Activated CD8-positive, alpha-beta T cell treated with anti-CD3 and anti-CD28 coated beads, Interleukin-2, amount 10 ng/mL, durations not matched to agents 7 days and 5 days (primary cell): ENCODE measurements around the gene ZNF652. TPM values are rescaled to one million over a fixed set of nuclear protein-coding genes. Genes with fewer than 3 reads are reported as not detected.

Source experiments
- ATAC-seq: fragments of 150-1000 bp; cut with Tn5 transposase; one replicate; pipeline ENCODE4 v1.10.0; 2021; ENCODE audit warnings: moderate library complexity
- CTCF ChIA-PET: fragments of 350-600 bp; sonication (Branson Sonifier 250); formaldehyde crosslinking; loops from one replicate; lab custom pipeline; 2021; ENCODE audit warnings: antibody characterized with exemption; lab: Charles Lee
- POLR2A ChIA-PET: fragments of 350-600 bp; sonication (Branson Sonifier 250); formaldehyde crosslinking; loops from one replicate; lab custom pipeline; 2021; ENCODE audit warnings: antibody characterized with exemption; lab: Charles Lee
- DNase-seq: peaks from one replicate; pipeline ENCODE4 v3.0.0-alpha.2; 2020
- H3K27ac Mint-ChIP-seq: one replicate; pipeline ENCODE4 v1.8.0; 2021; ENCODE audit warnings: mild to moderate bottlenecking, mixed read lengths
- H3K27me3 Mint-ChIP-seq: one replicate; pipeline ENCODE4 v1.8.0; 2021; ENCODE audit warnings: low read depth, mixed read lengths
- H3K36me3 Mint-ChIP-seq: one replicate; pipeline ENCODE4 v1.8.0; 2021; ENCODE audit warnings: low read depth, mixed read lengths
- H3K4me1 Mint-ChIP-seq: one replicate; pipeline ENCODE4 v1.8.0; 2021; ENCODE audit warnings: low read depth, mixed read lengths
- H3K4me3 Mint-ChIP-seq: one replicate; pipeline ENCODE4 v1.8.0; 2021; ENCODE audit warnings: mild to moderate bottlenecking, mixed read lengths
- H3K9me3 Mint-ChIP-seq: one replicate; pipeline ENCODE4 v1.8.0; 2022; ENCODE audit warnings: mixed read lengths; ENCODE audit not compliant: insufficient read depth
- total RNA-seq, 2 experiments: library from RNA; stranded (reverse); gene quantifications; one replicate each; pipeline ENCODE4 v1.2.3, GENCODE V29; 2021

ZNF652 gene
- total RNA-seq, 2 experiments from 2014 or later: 27.3 to 27.9 TPM

GRCh38 chr17:49260817-49261291 is 101.2 kb downstream of the ZNF652 start:
- no peaks in the 10 kb centered on the region for H3K36me3 Mint-ChIP-seq
- H3K4me3 Mint-ChIP-seq: peak overlapping the region; percentile 69
- CTCF ChIA-PET: interaction anchor here (0.6 to 2.0 kb wide), 3 partner anchors 33 to 80 kb away, joined by 3 to 5 read pairs (median 3); no protein-coding TSS in a partner anchor
- H3K9me3 Mint-ChIP-seq: no peaks in the 10 kb centered on the region
- peaks cover 14% of the 10 kb centered on the region for H3K27me3 Mint-ChIP-seq
- ATAC-seq: no peak
- peak overlapping the region; percentile 57 for H3K27ac Mint-ChIP-seq
- POLR2A ChIA-PET: interaction anchor here (0.9 kb wide), 1 partner anchor 31 kb away, joined by 3 read pairs; no protein-coding TSS in a partner anchor
- peaks cover 13% of the 10 kb centered on the region for H3K4me1 Mint-ChIP-seq
- no peak for DNase-seq

GRCh38 chr17:49260011-49260816 is 101.8 kb downstream of the ZNF652 start:
- peaks cover 14% of the 10 kb centered on the region for H3K27me3 Mint-ChIP-seq
- POLR2A ChIA-PET: interaction anchor here (0.7 to 0.9 kb wide), 2 partner anchors 31 to 284 kb away, joined by 3 read pairs; no protein-coding TSS in a partner anchor

GRCh38 chr17:49259663-49260010 is 102.4 kb downstream of the ZNF652 start:
- ATAC-seq: no peak
- peaks cover 13% of the 10 kb centered on the region for H3K4me1 Mint-ChIP-seq
- H3K27ac Mint-ChIP-seq: peak overlapping the region; percentile 66
- no peaks in the 10 kb centered on the region for H3K9me3 Mint-ChIP-seq
- no peak for DNase-seq
- ChIA-PET POLR2A (interaction anchor here (0.7 kb wide), 1 partner anchor 284 kb away, joined by 3 read pairs; no protein-coding TSS in a partner anchor), CTCF (interaction anchor here (1.2 to 2.0 kb wide), 3 partner anchors 37 to 79 kb away, joined by 3 to 5 read pairs (median 3); no protein-coding TSS in a partner anchor)
- H3K27me3 Mint-ChIP-seq: peaks cover 14% of the 10 kb centered on the region
- H3K4me3 Mint-ChIP-seq: peak overlapping the region; percentile 75
- no peaks in the 10 kb centered on the region for H3K36me3 Mint-ChIP-seq

More at GRCh38 chr17:49260011-49260816, 101.8 kb downstream of the ZNF652 start:
- Mint-ChIP-seq H3K36me3 (no peaks in the 10 kb centered on the region), H3K4me1 (peaks cover 13% of the 10 kb centered on the region), H3K27ac (peak overlapping the region; percentile 66), H3K9me3 (no peaks in the 10 kb centered on the region), H3K4me3 (peak overlapping the region; percentile 75)
- CTCF ChIA-PET: interaction anchor here (0.6 to 2.0 kb wide), 4 partner anchors 33 to 79 kb away, joined by 3 to 5 read pairs (median 3); no protein-coding TSS in a partner anchor
- DNase-seq (peak; percentile 53), ATAC-seq (peak; percentile 88)

- H3K4me3 Mint-ChIP-seq: no peak overlapping the region
- no peak overlapping the region for H3K27ac Mint-ChIP-seq
- H3K27me3 Mint-ChIP-seq: peaks cover 12% of the 10 kb centered on the region
- no peaks in the 10 kb centered on the region for H3K9me3 Mint-ChIP-seq
- no peak for DNase-seq
- ChIA-PET CTCF (no interaction called here), POLR2A (no interaction called here)
- peaks cover 13% of the 10 kb centered on the region for H3K4me1 Mint-ChIP-seq
- H3K36me3 Mint-ChIP-seq: no peaks in the 10 kb centered on the region
- ATAC-seq: no peak
These were observed 103.7 kb downstream of the ZNF652 start for GRCh38 chr17:49258394-49258793.

GRCh38 chr17:49255125-49255524 is 106.9 kb downstream of the ZNF652 start:
- ChIA-PET POLR2A (no interaction called here), CTCF (interaction anchor here (0.6 to 1.0 kb wide), 2 partner anchors 75 to 301 kb away, joined by 3 read pairs; no protein-coding TSS in a partner anchor)
- Mint-ChIP-seq H3K4me3 (no peak overlapping the region), H3K27me3 (peaks cover 11% of the 10 kb centered on the region), H3K27ac (no peak overlapping the region), H3K4me1 (peaks cover 4% of the 10 kb centered on the region), H3K36me3 (no peaks in the 10 kb centered on the region), H3K9me3 (no peaks in the 10 kb centered on the region)
- DNase-seq (no peak), ATAC-seq (no peak)

- Mint-ChIP-seq H3K27me3 (peaks cover 11% of the 10 kb centered on the region), H3K4me1 (no peaks in the 10 kb centered on the region), H3K36me3 (no peaks in the 10 kb centered on the region), H3K9me3 (no peaks in the 10 kb centered on the region), H3K27ac (no peak overlapping the region), H3K4me3 (no peak overlapping the region)
- ATAC-seq (no peak), DNase-seq (no peak)
- CTCF ChIA-PET: no interaction called here
- POLR2A ChIA-PET: no interaction called here
These were observed 108.0 kb downstream of the ZNF652 start for GRCh38 chr17:49254066-49254465.

- ATAC-seq (no peak), DNase-seq (no peak)
- Mint-ChIP-seq H3K4me1 (no peaks in the 10 kb centered on the region), H3K4me3 (no peak overlapping the region), H3K27me3 (peaks cover 15% of the 10 kb centered on the region), H3K36me3 (no peaks in the 10 kb centered on the region), H3K27ac (no peak overlapping the region), H3K9me3 (no peaks in the 10 kb centered on the region)
- POLR2A ChIA-PET: interaction anchor here (0.6 kb wide), 1 partner anchor 183 kb away, joined by 4 read pairs; no protein-coding TSS in a partner anchor
- CTCF ChIA-PET: no interaction called here
These were observed 109.8 kb downstream of the ZNF652 start for GRCh38 chr17:49252148-49252695.

- no peaks in the 10 kb centered on the region for H3K4me1 Mint-ChIP-seq
- DNase-seq (no peak), ATAC-seq (no peak)
- CTCF ChIA-PET: no interaction called here
- no peaks in the 10 kb centered on the region for H3K9me3 Mint-ChIP-seq
- POLR2A ChIA-PET: no interaction called here
- no peak overlapping the region for H3K4me3 Mint-ChIP-seq
- H3K27ac Mint-ChIP-seq: no peak overlapping the region
- H3K36me3 Mint-ChIP-seq: no peaks in the 10 kb centered on the region
- peaks cover 13% of the 10 kb centered on the region for H3K27me3 Mint-ChIP-seq
These were observed 112.0 kb downstream of the ZNF652 start for GRCh38 chr17:49249890-49250522.

GRCh38 chr17:49249292-49249794 is 112.7 kb downstream of the ZNF652 start:
- no peaks in the 10 kb centered on the region for H3K4me1 Mint-ChIP-seq
- ChIA-PET CTCF (no interaction called here), POLR2A (no interaction called here)
- peaks cover 13% of the 10 kb centered on the region for H3K27me3 Mint-ChIP-seq
- no peak overlapping the region for H3K27ac Mint-ChIP-seq
- ATAC-seq (no peak), DNase-seq (no peak)
- H3K4me3 Mint-ChIP-seq: no peak overlapping the region
- H3K36me3 Mint-ChIP-seq: no peaks in the 10 kb centered on the region
- no peaks in the 10 kb centered on the region for H3K9me3 Mint-ChIP-seq

GRCh38 chr17:49247944-49248343 is 114.1 kb downstream of the ZNF652 start:
- Mint-ChIP-seq H3K27ac (no peak overlapping the region), H3K36me3 (no peaks in the 10 kb centered on the region), H3K9me3 (no peaks in the 10 kb centered on the region), H3K4me3 (no peak overlapping the region), H3K27me3 (peaks cover 11% of the 10 kb centered on the region), H3K4me1 (no peaks in the 10 kb centered on the region)
- DNase-seq (no peak), ATAC-seq (no peak)
- POLR2A ChIA-PET: no interaction called here
- CTCF ChIA-PET: no interaction called here

- ATAC-seq: no peak
- POLR2A ChIA-PET: no interaction called here
These were observed 117.2 kb downstream of the ZNF652 start for GRCh38 chr17:49244839-49245238.

More at GRCh38 chr17:49244839-49245238, 117.2 kb downstream of the ZNF652 start:
- Mint-ChIP-seq H3K4me1 (no peaks in the 10 kb centered on the region), H3K4me3 (no peak overlapping the region), H3K27ac (no peak overlapping the region), H3K27me3 (peaks cover 8% of the 10 kb centered on the region), H3K9me3 (no peaks in the 10 kb centered on the region), H3K36me3 (no peaks in the 10 kb centered on the region)
- DNase-seq: no peak
- CTCF ChIA-PET: no interaction called here
